ENCODE results near the gene ATP2B2.

Gene ATP2B2

GRCh38 chr3:10456981-10457380, 48.4 kb downstream of the ATP2B2 start:
- Mint-ChIP-seq H3K4me1 (no peaks in the 10 kb centered on the region), H3K36me3 (ENCODE audit: low read depth) (no peaks in the 10 kb centered on the region), H3K9me3 (no peaks in the 10 kb centered on the region), H3K27ac (no peak overlapping the region), H3K4me3 (no peak overlapping the region), H3K27me3 (ENCODE audit: low read depth) (peaks cover 26% of the 10 kb centered on the region)
- TF ChIP-seq, protein P1, sequence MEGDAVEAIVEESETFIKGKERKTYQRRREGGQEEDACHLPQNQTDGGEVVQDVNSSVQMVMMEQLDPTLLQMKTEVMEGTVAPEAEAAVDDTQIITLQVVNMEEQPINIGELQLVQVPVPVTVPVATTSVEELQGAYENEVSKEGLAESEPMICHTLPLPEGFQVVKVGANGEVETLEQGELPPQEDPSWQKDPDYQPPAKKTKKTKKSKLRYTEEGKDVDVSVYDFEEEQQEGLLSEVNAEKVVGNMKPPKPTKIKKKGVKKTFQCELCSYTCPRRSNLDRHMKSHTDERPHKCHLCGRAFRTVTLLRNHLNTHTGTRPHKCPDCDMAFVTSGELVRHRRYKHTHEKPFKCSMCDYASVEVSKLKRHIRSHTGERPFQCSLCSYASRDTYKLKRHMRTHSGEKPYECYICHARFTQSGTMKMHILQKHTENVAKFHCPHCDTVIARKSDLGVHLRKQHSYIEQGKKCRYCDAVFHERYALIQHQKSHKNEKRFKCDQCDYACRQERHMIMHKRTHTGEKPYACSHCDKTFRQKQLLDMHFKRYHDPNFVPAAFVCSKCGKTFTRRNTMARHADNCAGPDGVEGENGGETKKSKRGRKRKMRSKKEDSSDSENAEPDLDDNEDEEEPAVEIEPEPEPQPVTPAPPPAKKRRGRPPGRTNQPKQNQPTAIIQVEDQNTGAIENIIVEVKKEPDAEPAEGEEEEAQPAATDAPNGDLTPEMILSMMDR (IDR thresholded peaks at IDR 0.05; ENCODE audit: unreplicated experiment in 3 of 3) = no peak

GRCh38 chr3:10455545-10455914, 49.9 kb downstream of the ATP2B2 start:
- no peaks in the 10 kb centered on the region for H3K36me3 Mint-ChIP-seq (ENCODE audit: low read depth)
- H3K27me3 Mint-ChIP-seq (ENCODE audit: low read depth) = peaks cover 34% of the 10 kb centered on the region
- no peak overlapping the region for H3K4me3 Mint-ChIP-seq
- H3K9me3 Mint-ChIP-seq = no peaks in the 10 kb centered on the region
- H3K27ac Mint-ChIP-seq = no peak overlapping the region
- TF ChIP-seq, protein P1 (IDR thresholded peaks at IDR 0.05; ENCODE audit: unreplicated experiment in 3 of 3) = no peak
- H3K4me1 Mint-ChIP-seq = no peaks in the 10 kb centered on the region

DNA sequence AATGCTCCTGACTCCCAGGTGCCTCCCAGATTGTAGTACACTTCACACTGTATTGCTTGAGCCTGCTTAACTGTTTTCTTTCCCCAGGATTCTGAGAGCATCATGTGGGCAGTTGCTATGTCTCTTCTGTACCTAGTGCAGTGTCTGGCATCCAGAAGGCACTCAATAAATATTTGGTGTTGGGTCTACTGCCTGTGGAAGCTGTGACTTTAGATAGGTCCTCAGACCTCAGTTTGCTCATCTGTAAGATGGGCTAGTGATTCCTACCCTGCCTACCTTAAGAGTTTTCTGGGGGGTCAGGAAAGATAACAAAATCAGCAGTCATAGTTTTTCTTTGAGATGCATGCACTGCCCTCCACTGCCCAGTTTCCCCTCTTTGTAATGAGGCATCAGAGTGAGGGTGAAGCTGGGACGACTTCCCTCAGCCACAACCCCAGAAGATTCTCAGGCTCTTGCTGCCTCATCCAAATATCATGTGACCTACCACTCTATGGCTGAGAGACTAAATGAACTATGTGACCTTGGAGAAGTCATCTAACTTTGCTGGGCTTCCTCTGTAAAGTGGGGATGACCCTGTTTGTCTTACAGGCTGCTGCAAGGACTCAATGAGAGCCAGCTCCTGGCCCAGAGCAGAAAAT, 50.4 kb downstream of the ATP2B2 start:
- TF ChIP-seq, protein P1 (IDR thresholded peaks at IDR 0.05; ENCODE audit: unreplicated experiment in 3 of 3) = no peak
- Mint-ChIP-seq H3K4me3 (no peak overlapping the region), H3K27me3 (ENCODE audit: low read depth) (peaks cover 29% of the 10 kb centered on the region), H3K4me1 (no peaks in the 10 kb centered on the region), H3K9me3 (no peaks in the 10 kb centered on the region), H3K36me3 (ENCODE audit: low read depth) (no peaks in the 10 kb centered on the region), H3K27ac (no peak overlapping the region)

DNA sequence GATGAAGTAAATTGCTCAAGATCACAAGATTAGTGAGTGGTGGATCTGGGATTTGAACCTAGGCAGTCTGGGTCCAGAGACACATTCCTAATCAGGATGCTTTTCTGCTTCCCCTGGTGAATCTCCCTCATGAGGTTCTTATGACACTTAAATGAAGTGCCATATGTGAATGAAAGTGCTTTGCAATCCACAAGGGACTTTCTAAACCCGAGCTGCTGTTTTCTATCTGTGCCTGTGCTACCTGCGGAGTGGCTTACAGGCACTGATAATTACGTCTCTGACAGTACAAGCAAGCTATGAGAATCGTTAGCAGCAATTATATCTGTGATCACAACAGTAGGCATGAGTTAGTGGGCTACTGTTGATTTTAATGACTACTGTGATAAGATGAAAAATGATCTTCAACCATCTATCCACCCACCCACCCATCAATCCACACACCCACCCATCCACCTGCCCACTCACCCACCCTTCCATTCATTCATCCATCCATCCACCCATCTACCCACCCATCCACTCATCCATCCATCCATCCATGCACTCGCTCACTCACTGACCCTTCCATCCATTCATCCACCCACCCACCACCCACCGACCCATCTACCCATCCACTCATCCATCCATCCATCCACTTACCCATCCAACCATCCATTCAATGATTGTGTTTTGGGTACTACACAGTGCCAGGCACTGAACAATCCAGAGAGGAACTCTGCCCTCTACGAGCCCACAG, 51.8 kb downstream of the ATP2B2 start:
- TF ChIP-seq, protein P1 (IDR thresholded peaks at IDR 0.05; ENCODE audit: unreplicated experiment in 3 of 3) = no peak
- Mint-ChIP-seq H3K9me3 (no peaks in the 10 kb centered on the region), H3K36me3 (ENCODE audit: low read depth) (no peaks in the 10 kb centered on the region), H3K27ac (no peak overlapping the region), H3K4me3 (no peak overlapping the region), H3K27me3 (ENCODE audit: low read depth) (peaks cover 32% of the 10 kb centered on the region), H3K4me1 (no peaks in the 10 kb centered on the region)

- Mint-ChIP-seq H3K4me3 (no peak overlapping the region), H3K27ac (no peak overlapping the region), H3K36me3 (ENCODE audit: low read depth) (no peaks in the 10 kb centered on the region), H3K4me1 (no peaks in the 10 kb centered on the region), H3K27me3 (ENCODE audit: low read depth) (peaks cover 49% of the 10 kb centered on the region), H3K9me3 (no peaks in the 10 kb centered on the region)
- TF ChIP-seq, protein P1 (IDR thresholded peaks at IDR 0.05; ENCODE audit: unreplicated experiment in 3 of 3) = no peak
Observed at GRCh38 chr3:10450494-10451440, 54.6 kb downstream of the ATP2B2 start.

All from nephron (organoid).